Body of pancreas (tissue), 4 donors: ENCODE measurements around the gene LILRA1. TPM values are rescaled to one million over a fixed set of nuclear protein-coding genes. Genes with fewer than 3 reads are reported as not detected.
"Not testable (repeated sequence)": the region's sequence is repeated elsewhere in the genome, so short reads cannot be mapped to it uniquely, and the experiment has no call there.

ENCODE experiments used
- ATAC-seq: fragments of 150-250 bp; one replicate; pipeline ENCODE4 v1.9.1; 2016
- DNase-seq, 4 donors: peaks; one replicate each; pipeline ENCODE4 v3.0.0-alpha.2; 2019
- H3K27ac ChIP-seq, 4 donors: fragments of 200-600 bp; sonication (generic); 1 replicate in 3 of 4; 2 replicates in 1 of 4; pipeline versions ENCODE4 v1.5.1 to v1.6.1; 2016 to 2019; ENCODE audit warnings: mild to moderate bottlenecking in 1 of 4, mixed read lengths in 1 of 4, moderate library complexity in 1 of 4
- H3K27me3 ChIP-seq, 2 donors: fragments of 200-600 bp; sonication (generic); one replicate each; pipeline ENCODE4 v1.6.0; 2016; ENCODE audit warnings: mild to moderate bottlenecking in 1 of 2
- H3K36me3 ChIP-seq, 2 donors: fragments of 200-600 bp; sonication (generic); replicated peaks in 1 of 2; 2 replicates each; pipeline ENCODE4 v1.5.1; 2016; ENCODE audit warnings: low read depth in 2 of 2; ENCODE audit not compliant: insufficient read depth in 1 of 2
- H3K4me1 ChIP-seq: fragments of 200-600 bp; sonication (generic); one replicate; pipeline ENCODE4 v1.6.0; 2016
- H3K4me3 ChIP-seq, 2 donors: fragments of 200-600 bp; sonication (generic); 1 replicate in 1 of 2; 2 replicates in 1 of 2; pipeline ENCODE4 v1.5.1; 2016 to 2019
- H3K9me3 ChIP-seq, 3 donors: fragments of 200-600 bp; sonication (generic); 1 replicate in 2 of 3; 2 replicates in 1 of 3; pipeline ENCODE4 v1.5.1; 2016
- CTCF ChIP-seq, 7 experiments: fragments of 450-650 bp in 4 of 7; fragments of 200-600 bp in 3 of 7; sonication (generic) in 3 of 7; IDR thresholded peaks; one replicate each; pipeline ENCODE4 v1.5.1; 2016 to 2019; ENCODE audit warnings: antibody characterized with exemption in 7 of 7
- POLR2A ChIP-seq, 3 donors: fragments of 450-650 bp; IDR thresholded peaks; one replicate each; pipeline ENCODE4 v1.6.1; 2016; ENCODE audit warnings: antibody characterized with exemption in 3 of 3, mild to moderate bottlenecking in 2 of 3
- WGBS, 2 donors: methylation state at CpG; one replicate each; pipeline ENCODE4 v1.1.5; 2017; 5-methylcytosine and 5-hydroxymethylcytosine counted together
- intact Hi-C: fragments of 100-400 bp; cut with DNase I; formaldehyde crosslinking; loops from one replicate; pipeline ENCODE4 v1.15.1; 2023
- total RNA-seq, 2 donors: library from RNA; depleted of rRNA; stranded (reverse); fragments of >200 nt; gene quantifications; one replicate each; pipeline ENCODE4 v1.1.0, GENCODE V29; 2016

LILRA1 gene
- total RNA-seq, 2 donors from 2014 or later, result 0.26 TPM; not detected in 1

DNA sequence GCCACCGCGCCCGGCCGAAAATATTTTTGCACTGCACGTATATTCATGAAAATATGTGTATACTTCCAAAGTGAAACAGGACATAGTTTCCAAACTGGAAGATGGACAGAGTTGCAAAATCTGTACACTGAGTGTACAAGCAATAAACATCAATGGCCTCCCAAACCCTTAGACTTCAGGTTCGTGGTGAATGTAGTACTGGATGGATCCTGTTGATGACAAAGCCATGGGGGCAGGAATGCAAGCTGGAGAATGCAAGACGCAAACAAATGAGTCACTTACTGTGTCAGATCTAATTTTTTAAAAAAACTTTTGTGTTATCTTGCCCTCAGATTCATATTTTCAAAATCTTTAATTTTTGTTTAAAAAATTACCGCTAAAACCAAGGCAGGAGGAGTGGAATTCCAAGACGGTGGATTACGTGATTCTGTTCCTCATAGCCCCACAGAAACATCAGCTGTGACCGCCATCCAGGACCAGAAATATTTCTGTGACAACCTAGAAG lies 32.5 kb upstream of the LILRA1 start:
- Histone ChIP-seq H3K9me3 (no peaks in the 10 kb centered on the region), H3K27me3 (no peaks in the 10 kb centered on the region), H3K36me3 (no peaks in the 10 kb centered on the region), H3K27ac (no peak overlapping the region), H3K4me1 (no peaks in the 10 kb centered on the region), H3K4me3 (no peak overlapping the region)
- DNase-seq (no peak), ATAC-seq (no peak)
- WGBS, 2 donors, result 74 to 79% methylated on average over 11 of the region's 11 CpGs
- TF ChIP-seq POLR2A (IDR thresholded peaks at IDR 0.05) (no peak), CTCF (IDR thresholded peaks at IDR 0.05) (no peak)
- intact Hi-C loops, result no loop called here

DNA sequence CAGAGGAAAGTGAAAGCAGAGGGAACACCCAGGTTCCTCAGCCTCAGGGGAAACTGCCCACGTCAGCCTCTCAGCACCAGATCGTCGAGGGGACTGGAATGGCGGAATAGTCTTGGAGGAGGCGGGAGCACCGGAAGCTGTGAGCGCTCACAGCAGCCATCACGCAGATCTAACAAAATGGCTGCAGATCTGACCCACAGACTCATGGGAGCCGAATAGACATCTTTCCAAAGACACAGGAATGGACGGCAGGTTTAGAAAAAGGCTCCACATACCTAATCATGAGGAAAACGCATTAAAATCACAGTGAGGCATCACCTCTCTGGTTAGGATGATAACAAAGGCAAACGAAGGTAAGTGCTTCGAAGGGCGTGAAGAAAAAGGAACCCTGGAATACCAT lies 31.6 kb upstream of the LILRA1 start:
- H3K27ac ChIP-seq, result no peak overlapping the region
- no peaks in the 10 kb centered on the region for H3K36me3 ChIP-seq
- intact Hi-C loops, result no loop called here
- WGBS, 2 donors, result 66 to 68% methylated on average over 14 of the region's 14 CpGs
- no peaks in the 10 kb centered on the region for H3K9me3 ChIP-seq
- H3K4me1 ChIP-seq, result no peaks in the 10 kb centered on the region
- no peak for DNase-seq
- no peak overlapping the region for H3K4me3 ChIP-seq
- TF ChIP-seq POLR2A (IDR thresholded peaks at IDR 0.05), result no peak
- TF ChIP-seq CTCF (IDR thresholded peaks at IDR 0.05), result no peak
- H3K27me3 ChIP-seq, result no peaks in the 10 kb centered on the region
- no peak for ATAC-seq

DNA sequence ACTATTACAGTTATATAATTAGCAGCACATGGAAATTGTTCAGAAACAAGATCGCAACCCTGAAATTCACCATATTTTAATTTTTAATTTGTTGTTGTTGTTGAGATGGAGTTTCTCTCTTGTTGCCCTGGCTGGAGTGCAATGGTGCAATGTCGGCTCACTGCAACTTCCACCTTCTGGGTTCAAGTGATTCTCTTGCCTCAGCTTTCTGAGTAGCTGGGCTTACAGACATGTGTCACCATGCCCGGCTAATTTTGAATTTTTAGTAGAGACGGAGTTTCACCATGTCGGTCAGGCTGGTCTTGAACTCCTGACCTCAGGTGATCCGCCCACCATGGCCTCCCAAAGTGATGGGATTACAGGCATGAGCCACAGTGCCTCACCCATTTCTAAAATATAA lies 30.2 kb upstream of the LILRA1 start:
- H3K27ac ChIP-seq, H3K4me3 ChIP-seq, H3K4me1 ChIP-seq, DNase-seq, H3K36me3 ChIP-seq, H3K9me3 ChIP-seq, H3K27me3 ChIP-seq, intact Hi-C loops, ATAC-seq: not testable (repeated sequence)
- WGBS, 2 donors, result 66 to 69% methylated on average over 6 of the region's 6 CpGs

DNA sequence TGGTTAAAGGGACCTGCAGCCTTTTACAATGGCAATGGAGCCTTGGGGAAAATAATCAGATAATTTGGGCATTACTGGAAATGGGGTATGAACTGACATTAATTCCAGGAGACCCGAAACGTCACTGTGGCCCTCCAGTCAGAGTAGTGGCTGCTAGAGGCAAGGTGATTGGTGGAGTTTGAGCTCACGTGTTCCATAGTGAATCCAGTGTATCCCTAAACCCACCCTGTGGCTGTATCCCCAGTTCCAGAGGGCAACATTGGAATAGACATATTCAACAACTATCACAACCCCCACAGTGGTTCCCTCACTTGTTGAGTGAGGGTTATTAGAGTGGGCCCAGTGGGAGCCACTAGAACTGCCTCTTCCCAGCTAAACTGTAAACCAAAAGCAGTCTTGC lies 23.1 kb upstream of the LILRA1 start:
- Histone ChIP-seq H3K4me3 (no peak overlapping the region), H3K27me3 (no peaks in the 10 kb centered on the region), H3K9me3 (no peaks in the 10 kb centered on the region), H3K36me3 (no peaks in the 10 kb centered on the region), H3K27ac (no peak overlapping the region), H3K4me1 (no peaks in the 10 kb centered on the region)
- 38 to 55% methylated on average over 3 of the region's 3 CpGs for WGBS, 2 donors
- intact Hi-C loops, result no loop called here
- DNase-seq (no peak), ATAC-seq (no peak)
- TF ChIP-seq CTCF (IDR thresholded peaks at IDR 0.05) (no peak), POLR2A (IDR thresholded peaks at IDR 0.05) (no peak)

DNA sequence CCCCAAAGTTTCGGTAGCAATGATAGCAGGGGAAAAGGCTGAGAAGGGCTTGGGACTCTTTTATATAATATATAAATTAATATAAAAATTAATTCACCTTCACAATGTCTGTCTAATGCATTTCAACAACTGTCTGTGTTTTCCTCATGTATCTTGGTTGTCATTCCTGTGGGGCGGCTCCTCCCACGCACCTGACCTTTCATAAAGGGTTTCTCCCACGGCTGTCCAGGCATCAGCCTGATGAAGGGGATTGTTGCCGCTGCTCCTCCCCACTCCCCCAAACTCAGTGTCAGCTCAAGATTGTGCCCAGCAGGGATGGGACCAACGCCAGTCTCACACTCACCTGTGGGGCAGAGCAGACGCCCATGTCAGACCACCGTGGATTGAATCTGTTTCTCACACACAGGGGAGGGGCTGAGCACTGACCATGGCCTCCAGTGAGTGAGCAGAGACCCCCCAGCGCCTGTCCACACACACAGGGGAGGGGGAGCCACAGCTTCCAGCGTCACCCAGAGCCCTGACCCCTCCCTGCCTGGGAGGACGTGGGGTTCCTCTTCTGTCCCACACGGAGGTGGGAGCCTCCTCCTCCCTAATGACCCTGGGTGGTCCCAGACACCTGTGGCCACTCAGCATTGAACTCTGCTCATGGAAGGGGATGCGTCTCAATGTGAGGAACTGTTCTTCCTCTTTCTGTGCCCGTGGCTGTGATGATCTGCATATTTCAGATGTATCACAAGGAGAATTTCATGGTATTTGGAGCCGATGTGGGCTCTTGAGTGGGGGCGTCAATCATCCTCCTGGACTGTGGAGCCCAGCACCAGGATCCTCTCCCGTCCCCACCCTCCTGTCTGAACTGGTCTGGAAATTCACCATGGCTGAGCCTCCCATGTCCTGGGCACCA lies 21.5 kb upstream of the LILRA1 start:
- intact Hi-C loops, result not testable (repeated sequence)

More for the DNA sequence above, 21.5 kb upstream of the LILRA1 start:
- H3K4me3 ChIP-seq, H3K9me3 ChIP-seq, H3K27me3 ChIP-seq, H3K4me1 ChIP-seq, H3K27ac ChIP-seq, H3K36me3 ChIP-seq, ATAC-seq: not testable (repeated sequence)
- DNase-seq, result peak in 1 of 4 donors; percentile 12
- WGBS, 2 donors, result 40 to 59% methylated on average over 9 to 15 of the region's 17 CpGs
